Neural cell (in vitro differentiated cells): ENCODE data around the gene SPATA46. TPM values are rescaled to one million over a fixed set of nuclear protein-coding genes. Genes with fewer than 3 reads are reported as not detected.

Source experiments
- H2AFZ ChIP-seq: fragments of 200-600, 300-800 bp; sonication (generic), shearing (Covaris generic); 2 replicates; pipeline ENCODE4 v1.6.0; 2014; ENCODE audit warnings: low read depth, mild to moderate bottlenecking, antibody characterized with exemption, low read length, moderate library complexity
- H3F3A ChIP-seq: fragments of 200-600 bp; shearing (Covaris generic); 2 replicates; pipeline ENCODE4 v1.6.1; 2016; ENCODE audit warnings: mild to moderate bottlenecking, moderate library complexity, mixed read lengths, antibody characterized with exemption, low read length; ENCODE audit not compliant: insufficient read depth, poor library complexity, severe bottlenecking
- H3K27ac ChIP-seq: fragments of 200-600, 300-800 bp; sonication (generic), shearing (Covaris generic); 2 replicates; pipeline ENCODE4 v1.5.1; 2014; ENCODE audit warnings: mild to moderate bottlenecking, low read length, moderate library complexity
- H3K27me3 ChIP-seq: fragments of 300-800, 200-600 bp; sonication (generic), shearing (Covaris generic); 2 replicates; pipeline ENCODE4 v1.6.0; 2014; ENCODE audit warnings: mild to moderate bottlenecking, low read depth, low read length, moderate library complexity; ENCODE audit not compliant: insufficient read depth
- H3K36me3 ChIP-seq: fragments of 300-800, 200-600 bp; sonication (generic), shearing (Covaris generic); 2 replicates; pipeline ENCODE4 v1.5.1; 2014; ENCODE audit warnings: mild to moderate bottlenecking, antibody characterized with exemption, low read length, moderate library complexity; ENCODE audit not compliant: insufficient read depth
- H3K4me2 ChIP-seq: fragments of 300-800, 200-600 bp; sonication (generic), shearing (Covaris generic); 2 replicates; pipeline ENCODE4 v1.6.0; 2014; ENCODE audit warnings: mild to moderate bottlenecking, low read length
- H3K4me3 ChIP-seq: fragments of 300-800, 200-600 bp; sonication (generic), shearing (Covaris generic); 2 replicates; pipeline ENCODE4 v1.5.1; 2014; ENCODE audit warnings: mild to moderate bottlenecking, low read length, moderate library complexity
- H3K79me2 ChIP-seq: fragments of 200-600 bp; shearing (Covaris generic); replicated peaks from 2 replicates; pipeline ENCODE4 v1.6.0; 2014; ENCODE audit warnings: mild to moderate bottlenecking, low read length, moderate library complexity; ENCODE audit not compliant: insufficient read depth
- H3K9ac ChIP-seq: fragments of 300-800, 200-600 bp; sonication (generic), shearing (Covaris generic); 2 replicates; pipeline ENCODE4 v1.6.1; 2016; ENCODE audit warnings: mild to moderate bottlenecking, low read length, mixed read lengths
- H3K9me2 ChIP-seq: fragments of 200-600 bp; shearing (Covaris generic); 2 replicates; pipeline ENCODE4 v1.6.1; 2016; ENCODE audit warnings: mild to moderate bottlenecking, low read length, mixed read lengths; ENCODE audit not compliant: insufficient read depth
- H3K9me3 ChIP-seq: fragments of 200-600, 300-800 bp; sonication (generic), shearing (Covaris generic); 2 replicates; pipeline ENCODE4 v1.6.1; 2016; ENCODE audit warnings: mild to moderate bottlenecking, mixed run types, low read length, moderate library complexity, mixed read lengths
- H4K20me1 ChIP-seq: fragments of 200-600 bp; shearing (Covaris generic); 2 replicates; pipeline ENCODE4 v1.6.1; 2016; ENCODE audit warnings: mild to moderate bottlenecking, mixed run types; ENCODE audit not compliant: insufficient read depth
- CTCF ChIP-seq: fragments of 450-650 bp; IDR thresholded peaks from 2 replicates; pipeline ENCODE4 v1.5.1; 2014; ENCODE audit warnings: antibody characterized with exemption, mild to moderate bottlenecking, moderate library complexity; ENCODE audit not compliant: poor library complexity, severe bottlenecking
- EP300 ChIP-seq: fragments of 450-650 bp; conservative IDR thresholded peaks from 2 replicates; pipeline ENCODE4 v1.6.1; 2014; ENCODE audit warnings: antibody characterized with exemption, mild to moderate bottlenecking, moderate library complexity; ENCODE audit not compliant: poor library complexity, severe bottlenecking
- EZH2 ChIP-seq: fragments of 200-600, 300-800 bp; shearing (Covaris generic), sonication (generic); IDR thresholded peaks from 2 replicates; pipeline ENCODE4 v1.6.1; 2014; ENCODE audit warnings: antibody characterized with exemption, low read length, borderline replicate concordance, mild to moderate bottlenecking; ENCODE audit not compliant: insufficient read depth, poor library complexity, severe bottlenecking
- MXI1 ChIP-seq: fragments of 450-650 bp; conservative IDR thresholded peaks from 2 replicates; pipeline ENCODE4 v1.6.1; 2014; ENCODE audit warnings: antibody characterized with exemption, mild to moderate bottlenecking; ENCODE audit not compliant: poor library complexity, severe bottlenecking
- POLR2AphosphoS5 ChIP-seq: IDR thresholded peaks from 2 replicates; pipeline ENCODE4 v1.6.1; 2012
- RAD21 ChIP-seq: fragments of 450-650 bp; conservative IDR thresholded peaks from 2 replicates; pipeline ENCODE4 v1.6.1; 2014; ENCODE audit warnings: antibody characterized with exemption, mild to moderate bottlenecking, moderate library complexity
- REST ChIP-seq: IDR thresholded peaks from 2 replicates; pipeline ENCODE4 v1.6.1; 2012; ENCODE audit warnings: borderline replicate concordance
- SMC3 ChIP-seq: fragments of 450-650 bp; conservative IDR thresholded peaks from 2 replicates; pipeline ENCODE4 v1.6.1; 2014; ENCODE audit warnings: antibody characterized with exemption, mild to moderate bottlenecking, moderate library complexity; ENCODE audit not compliant: poor library complexity
- TAF1 ChIP-seq: IDR thresholded peaks from 2 replicates; pipeline ENCODE4 v1.6.1; 2012; ENCODE audit warnings: low read depth
- polyA plus RNA-seq: library from polyadenylated mRNA; depleted of rRNA; stranded (reverse); fragments of >200 nt; gene quantifications from 2 replicates; pipeline ENCODE4 v1.2.3, GENCODE V29; 2014

Gene SPATA46
- polyA plus RNA-seq, 1 donor from 2014 or later, result not detected

- Histone ChIP-seq H4K20me1 (no peaks in the 10 kb centered on the region), H3K27me3 (no peaks in the 10 kb centered on the region), H3K9ac (no peak overlapping the region), H3K36me3 (peaks cover 8% of the 10 kb centered on the region), H3K9me2 (no peaks in the 10 kb centered on the region), H3K79me2 (no peaks in the 10 kb centered on the region), H2AFZ (no peak overlapping the region), H3K4me3 (no peak overlapping the region), H3K9me3 (no peaks in the 10 kb centered on the region), H3K27ac (no peak overlapping the region), H3K4me2 (no peak overlapping the region), H3F3A (no peaks in the 10 kb centered on the region)
- TF ChIP-seq RAD21, result no peak
- TF ChIP-seq SMC3, result no peak
- TF ChIP-seq EP300, result no peak
- TF ChIP-seq REST, result no peak
- TF ChIP-seq CTCF, result no peak
- TF ChIP-seq POLR2AphosphoS5, result no peak
- no peak for TF ChIP-seq EZH2
- no peak for TF ChIP-seq MXI1
- TF ChIP-seq TAF1, result no peak
Measured at GRCh38 chr1:162385280-162385623, 8.6 kb upstream of the SPATA46 start.

- H3K4me2 ChIP-seq, result no peak overlapping the region
- H3K4me3 ChIP-seq, result no peak overlapping the region
- TF ChIP-seq CTCF (no peak), RAD21 (no peak), REST (no peak), MXI1 (no peak), SMC3 (no peak), TAF1 (no peak), POLR2AphosphoS5 (no peak), EZH2 (no peak), EP300 (no peak)
- no peaks in the 10 kb centered on the region for H3F3A ChIP-seq
- H3K9ac ChIP-seq, result no peak overlapping the region
- no peak overlapping the region for H3K27ac ChIP-seq
- peaks cover 8% of the 10 kb centered on the region for H3K36me3 ChIP-seq
- no peak overlapping the region for H2AFZ ChIP-seq
- H3K9me3 ChIP-seq, result no peaks in the 10 kb centered on the region
- no peaks in the 10 kb centered on the region for H3K9me2 ChIP-seq
- no peaks in the 10 kb centered on the region for H3K79me2 ChIP-seq
- no peaks in the 10 kb centered on the region for H4K20me1 ChIP-seq
- H3K27me3 ChIP-seq, result no peaks in the 10 kb centered on the region
Measured at GRCh38 chr1:162384601-162385279, 8.1 kb upstream of the SPATA46 start.
